ENCODE data around the gene ZNF683. TPM values are rescaled to one million over a fixed set of nuclear protein-coding genes. Genes with fewer than 3 reads are reported as not detected.
"Not testable (repeated sequence)": the region's sequence is repeated elsewhere in the genome, so short reads cannot be mapped to it uniquely, and the experiment has no call there.

ZNF683 gene
- polyA plus RNA-seq, 1 experiment: not detected

DNA sequence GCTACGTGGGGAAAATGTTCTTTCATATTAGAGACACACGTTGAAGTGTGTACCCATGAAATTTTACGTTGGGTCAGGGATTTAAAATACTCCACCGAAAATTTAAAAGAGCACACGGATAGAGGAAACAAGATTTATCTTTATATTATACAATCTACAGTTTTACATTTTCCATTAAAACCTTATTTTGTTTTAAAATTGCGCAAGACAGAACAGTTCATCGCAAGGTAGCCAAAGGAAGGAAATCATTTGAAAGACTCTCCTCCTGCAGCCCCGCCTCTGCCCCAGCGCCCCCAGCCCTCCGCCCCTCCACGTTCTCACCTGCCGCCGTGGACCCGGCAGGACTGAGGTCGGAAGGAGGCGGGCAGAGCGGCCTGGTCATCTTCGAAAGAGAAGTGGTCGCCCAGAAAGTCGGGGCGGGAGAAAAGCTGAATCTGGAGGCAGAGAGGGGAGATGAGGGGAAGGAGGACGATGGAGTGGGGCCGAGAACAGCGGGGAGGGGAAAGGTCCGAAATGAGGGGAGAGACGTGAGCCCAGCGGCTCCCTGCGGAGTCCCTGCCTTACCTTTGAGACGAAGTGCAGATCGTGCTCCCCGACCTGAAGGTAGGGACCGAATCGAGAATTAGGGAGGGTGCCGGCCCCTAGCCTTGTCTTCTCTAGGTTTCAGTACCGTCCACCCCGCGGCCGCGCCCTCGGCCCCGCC is 36.6 kb downstream of the ZNF683 start:
- ChIA-PET CTCF (interaction anchor here (0.8 to 1.1 kb wide), 2 partner anchors 14 to 28 kb away, joined by 4 read pairs; no protein-coding TSS in a partner anchor), POLR2A (no interaction called here)

DNA sequence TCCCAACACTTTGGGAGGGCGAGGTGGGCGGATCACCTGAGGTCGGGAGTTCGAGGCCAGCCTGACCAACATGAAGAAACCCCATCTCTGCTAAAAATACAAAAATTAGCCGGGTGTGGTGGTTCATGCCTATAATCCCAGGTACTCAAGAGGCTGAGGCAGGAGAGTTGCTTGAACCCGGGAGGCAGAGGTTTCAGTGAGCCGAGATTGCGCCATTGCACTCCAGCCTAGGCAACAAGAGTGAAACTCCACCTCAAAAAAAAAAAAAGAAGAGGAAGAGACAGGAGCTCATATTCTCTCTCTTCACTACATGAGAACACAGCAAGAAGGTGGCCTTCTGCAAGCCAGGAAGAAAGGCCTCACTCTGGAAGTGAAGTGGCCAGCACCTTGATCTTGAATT is 39.2 kb downstream of the ZNF683 start:
- DNase-seq (ENCODE audit: low read depth, low spot score); H3K27ac ChIP-seq (ENCODE audit: low read depth, low read length); H3K9me3 ChIP-seq (ENCODE audit: control insufficient read depth, insufficient read depth, low read length); H3K4me3 ChIP-seq (ENCODE audit: low read depth, low read length); POLR2A ChIA-PET: not testable (repeated sequence)
- CTCF ChIA-PET: interaction anchor here (3.0 kb wide), 1 partner anchor 12 kb away, joined by 15 read pairs; no protein-coding TSS in a partner anchor
- H3K27me3 ChIP-seq (ENCODE audit: control insufficient read depth, insufficient read depth, low read length): peaks cover 31% of the 10 kb centered on the region

More for the DNA sequence above, 36.6 kb downstream of the ZNF683 start:
- no peak overlapping the region for H3K27ac ChIP-seq (ENCODE audit: low read depth, low read length)
- peak overlapping the region; percentile 64 for H3K4me3 ChIP-seq (ENCODE audit: low read depth, low read length)
- TF ChIP-seq, protein P1, sequence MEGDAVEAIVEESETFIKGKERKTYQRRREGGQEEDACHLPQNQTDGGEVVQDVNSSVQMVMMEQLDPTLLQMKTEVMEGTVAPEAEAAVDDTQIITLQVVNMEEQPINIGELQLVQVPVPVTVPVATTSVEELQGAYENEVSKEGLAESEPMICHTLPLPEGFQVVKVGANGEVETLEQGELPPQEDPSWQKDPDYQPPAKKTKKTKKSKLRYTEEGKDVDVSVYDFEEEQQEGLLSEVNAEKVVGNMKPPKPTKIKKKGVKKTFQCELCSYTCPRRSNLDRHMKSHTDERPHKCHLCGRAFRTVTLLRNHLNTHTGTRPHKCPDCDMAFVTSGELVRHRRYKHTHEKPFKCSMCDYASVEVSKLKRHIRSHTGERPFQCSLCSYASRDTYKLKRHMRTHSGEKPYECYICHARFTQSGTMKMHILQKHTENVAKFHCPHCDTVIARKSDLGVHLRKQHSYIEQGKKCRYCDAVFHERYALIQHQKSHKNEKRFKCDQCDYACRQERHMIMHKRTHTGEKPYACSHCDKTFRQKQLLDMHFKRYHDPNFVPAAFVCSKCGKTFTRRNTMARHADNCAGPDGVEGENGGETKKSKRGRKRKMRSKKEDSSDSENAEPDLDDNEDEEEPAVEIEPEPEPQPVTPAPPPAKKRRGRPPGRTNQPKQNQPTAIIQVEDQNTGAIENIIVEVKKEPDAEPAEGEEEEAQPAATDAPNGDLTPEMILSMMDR (IDR thresholded peaks at IDR 0.05; ENCODE audit: low read depth, low read length): no peak
- H3K27me3 ChIP-seq (ENCODE audit: control insufficient read depth, insufficient read depth, low read length): peaks cover 41% of the 10 kb centered on the region
- no peaks in the 10 kb centered on the region; the same call in 1 of the 2 replicates for H3K9me3 ChIP-seq (ENCODE audit: control insufficient read depth, insufficient read depth, low read length)
- no peak for DNase-seq (ENCODE audit: low read depth, low spot score)

DNA sequence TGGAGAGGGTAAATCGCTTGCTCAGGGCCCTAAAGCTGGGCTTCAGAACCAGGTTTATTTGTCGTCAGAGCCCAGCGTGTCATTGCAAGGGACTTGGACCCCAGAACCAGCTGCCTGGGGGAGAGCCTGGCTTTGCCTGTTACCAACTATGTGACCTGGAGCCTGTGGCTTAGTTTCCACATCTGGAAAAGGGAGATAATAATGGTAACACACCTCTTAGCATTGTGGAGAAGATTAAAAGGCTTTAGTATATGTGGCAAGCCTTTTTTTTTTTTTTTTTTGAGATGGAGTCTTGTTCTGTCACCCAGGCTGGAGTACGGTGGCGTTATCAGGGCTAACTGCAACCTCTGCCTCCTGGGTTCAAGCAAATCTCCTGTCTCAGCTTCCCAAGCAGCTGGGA is 42.3 kb downstream of the ZNF683 start:
- H3K9me3 ChIP-seq (ENCODE audit: control insufficient read depth, insufficient read depth, low read length): no peaks in the 10 kb centered on the region
- no peak for DNase-seq (ENCODE audit: low read depth, low spot score)
- no peak overlapping the region for H3K4me3 ChIP-seq (ENCODE audit: low read depth, low read length)
- ChIA-PET POLR2A (no interaction called here), CTCF (interaction anchor here (1.5 kb wide), 1 partner anchor 8 kb away, joined by 5 read pairs; no protein-coding TSS in a partner anchor)
- H3K27ac ChIP-seq (ENCODE audit: low read depth, low read length): no peak overlapping the region
- TF ChIP-seq, protein P1 (IDR thresholded peaks at IDR 0.05; ENCODE audit: low read depth, low read length): no peak
- peaks cover 11% of the 10 kb centered on the region for H3K27me3 ChIP-seq (ENCODE audit: control insufficient read depth, insufficient read depth, low read length)

DNA sequence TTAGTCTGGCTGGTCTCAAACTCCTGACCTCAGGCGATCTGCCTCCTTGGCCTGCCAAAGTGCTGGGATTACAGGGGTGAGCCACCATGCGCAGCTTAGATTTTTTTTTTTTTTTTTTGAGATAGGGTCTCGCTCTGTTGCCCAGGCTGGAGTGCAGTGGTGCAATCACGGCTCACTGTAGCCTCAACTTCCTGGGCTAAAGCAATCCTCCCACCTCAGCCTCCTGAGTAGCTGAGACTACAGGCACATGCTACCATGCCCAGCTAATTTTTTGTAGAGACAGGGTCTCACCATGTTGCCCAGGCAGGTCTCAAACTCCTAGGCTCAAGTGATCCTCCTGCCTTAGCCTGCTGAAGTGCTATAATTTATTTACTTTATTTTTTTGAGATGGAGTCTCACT is 43.2 kb downstream of the ZNF683 start:
- ChIA-PET POLR2A (interaction anchor here (0.7 kb wide), 1 partner anchor 17 kb away, joined by 4 read pairs; no protein-coding TSS in a partner anchor), CTCF (interaction anchor here (0.7 to 1.5 kb wide), 2 partner anchors 8 to 1164 kb away, joined by 4 to 5 read pairs; no protein-coding TSS in a partner anchor)

DNA sequence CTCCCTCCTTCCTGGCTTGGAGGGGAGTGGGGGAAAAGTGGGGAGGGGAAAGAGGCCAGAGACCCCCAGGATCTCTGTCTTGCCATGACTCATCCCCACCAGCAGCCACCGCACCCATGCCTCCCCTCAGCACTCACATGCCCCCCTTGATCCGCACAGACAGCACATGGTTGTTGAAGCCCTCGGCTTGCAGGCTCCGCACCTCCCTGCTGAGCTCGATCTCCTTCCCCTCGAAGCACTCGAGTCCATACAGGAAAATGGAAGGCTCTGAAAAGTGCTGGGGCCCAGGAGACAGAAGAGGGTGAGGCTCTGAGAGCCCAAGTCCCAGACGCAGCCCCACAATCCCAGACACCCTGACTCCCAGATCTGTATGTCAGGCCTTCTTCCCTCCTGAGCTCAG is 44.0 kb downstream of the ZNF683 start:
- ChIA-PET CTCF (no interaction called here), POLR2A (no interaction called here)
- DNase-seq (ENCODE audit: low read depth, low spot score): no peak
- no peak overlapping the region for H3K27ac ChIP-seq (ENCODE audit: low read depth, low read length)
- TF ChIP-seq, protein P1 (IDR thresholded peaks at IDR 0.05; ENCODE audit: low read depth, low read length): no peak
- no peaks in the 10 kb centered on the region for H3K9me3 ChIP-seq (ENCODE audit: control insufficient read depth, insufficient read depth, low read length)
- H3K4me3 ChIP-seq (ENCODE audit: low read depth, low read length): no peak overlapping the region
- peaks cover 8% of the 10 kb centered on the region for H3K27me3 ChIP-seq (ENCODE audit: control insufficient read depth, insufficient read depth, low read length)

More for the DNA sequence above, 43.2 kb downstream of the ZNF683 start:
- H3K27ac ChIP-seq (ENCODE audit: low read depth, low read length); H3K9me3 ChIP-seq (ENCODE audit: control insufficient read depth, insufficient read depth, low read length); H3K4me3 ChIP-seq (ENCODE audit: low read depth, low read length); DNase-seq (ENCODE audit: low read depth, low spot score): not testable (repeated sequence)
- H3K27me3 ChIP-seq (ENCODE audit: control insufficient read depth, insufficient read depth, low read length): peaks cover 11% of the 10 kb centered on the region

DNA sequence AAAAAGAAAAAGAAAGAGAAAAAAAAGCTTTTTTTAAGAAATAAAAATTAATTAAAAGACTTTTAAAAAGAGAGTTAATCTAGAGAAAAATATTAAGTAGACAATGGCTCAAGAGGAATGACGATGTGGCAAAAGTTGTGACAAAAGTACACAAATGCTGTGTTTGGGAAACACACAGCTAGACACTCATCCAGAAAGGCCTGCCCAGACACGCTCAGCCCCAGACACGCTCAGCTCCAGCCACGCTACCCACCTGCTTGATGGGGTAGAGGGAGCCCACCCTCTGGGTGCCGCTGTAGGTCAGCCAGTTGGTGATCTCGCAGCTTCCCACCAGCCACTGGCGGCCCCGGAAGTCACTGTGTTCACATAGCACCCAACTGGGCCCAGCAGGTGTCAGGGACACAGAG is 44.6 kb downstream of the ZNF683 start:
- H3K27ac ChIP-seq (ENCODE audit: low read depth, low read length): no peak overlapping the region
- H3K9me3 ChIP-seq (ENCODE audit: control insufficient read depth, insufficient read depth, low read length): no peaks in the 10 kb centered on the region
- ChIA-PET CTCF (interaction anchor here (0.6 kb wide), 1 partner anchor 124 kb away, joined by 3 read pairs; no protein-coding TSS in a partner anchor), POLR2A (no interaction called here)
- TF ChIP-seq, protein P1 (IDR thresholded peaks at IDR 0.05; ENCODE audit: low read depth, low read length): no peak
- H3K27me3 ChIP-seq (ENCODE audit: control insufficient read depth, insufficient read depth, low read length): peaks cover 6% of the 10 kb centered on the region
- no peak overlapping the region for H3K4me3 ChIP-seq (ENCODE audit: low read depth, low read length)
- no peak for DNase-seq (ENCODE audit: low read depth, low spot score)
